Measurements from ENCODE around the gene GEN1.

Gene GEN1

DNA sequence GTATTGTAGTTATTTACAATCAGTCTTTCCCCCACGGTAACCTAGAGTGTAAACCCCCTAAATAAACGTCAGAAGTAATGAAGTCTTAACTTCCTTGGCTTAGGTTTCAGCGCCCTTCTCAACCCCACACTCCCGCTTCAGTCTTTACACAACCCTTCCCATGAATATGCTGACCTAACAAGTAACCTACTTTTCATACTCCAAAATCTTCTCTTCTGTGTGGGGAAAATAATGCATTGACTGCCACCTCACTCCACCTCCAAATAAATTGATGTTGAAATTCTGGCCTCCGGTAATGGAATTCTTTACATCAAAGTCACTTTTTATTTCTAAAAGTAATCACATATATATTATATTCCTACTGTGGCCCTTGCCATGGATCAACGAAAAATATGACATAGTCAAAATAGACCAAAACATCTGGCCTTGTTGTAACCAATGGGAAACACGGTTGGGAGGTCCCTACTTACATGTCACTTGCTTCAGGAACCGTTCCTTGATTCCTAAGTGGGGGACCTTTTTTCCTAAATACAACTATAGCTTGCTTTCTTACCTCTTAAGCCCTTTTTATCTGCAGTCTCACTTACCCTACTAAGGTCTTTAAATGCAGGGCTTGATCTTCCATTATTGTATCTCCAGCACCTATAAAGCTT lies 961 bp downstream of the GEN1 start:
- DNase-seq, result no peak

DNA sequence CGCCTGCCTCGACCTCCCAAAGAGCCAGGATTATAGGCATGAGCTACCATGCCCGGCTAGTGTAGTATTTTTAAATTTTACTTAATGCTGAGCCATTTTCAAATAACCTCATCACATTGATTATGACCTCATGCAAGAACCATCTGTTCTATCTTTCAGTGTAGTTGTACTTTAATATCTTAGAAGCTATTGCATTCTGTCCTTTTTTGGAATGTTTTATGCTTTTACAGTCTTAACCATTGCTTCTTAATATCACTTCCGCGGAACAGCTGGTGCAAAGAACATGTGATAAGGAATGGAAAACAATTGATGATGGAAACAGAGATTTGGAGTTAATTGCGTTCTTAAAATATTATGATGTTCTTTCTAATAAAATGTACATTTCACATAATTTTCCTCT lies 2.7 kb downstream of the GEN1 start:
- DNase-seq, result no peak

DNA sequence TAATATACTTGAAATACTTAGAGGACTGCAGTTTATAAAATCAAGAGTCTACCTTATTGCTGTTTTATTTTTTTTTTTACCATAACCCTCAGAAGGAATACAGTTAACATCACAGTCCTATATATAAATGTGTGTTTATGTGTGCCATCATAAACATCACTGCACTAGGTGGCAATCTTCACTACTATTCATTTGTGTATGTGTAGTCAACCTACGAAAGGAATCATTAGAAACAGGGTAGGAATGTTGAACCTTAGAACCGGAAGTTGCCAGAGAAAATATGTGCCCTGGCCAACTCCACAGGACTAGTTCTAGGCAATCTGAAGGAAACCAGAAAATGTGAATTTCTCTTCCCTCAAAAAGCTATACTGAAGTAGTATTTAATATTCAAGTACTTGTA lies 3.4 kb downstream of the GEN1 start:
- DNase-seq, result no peak

DNA sequence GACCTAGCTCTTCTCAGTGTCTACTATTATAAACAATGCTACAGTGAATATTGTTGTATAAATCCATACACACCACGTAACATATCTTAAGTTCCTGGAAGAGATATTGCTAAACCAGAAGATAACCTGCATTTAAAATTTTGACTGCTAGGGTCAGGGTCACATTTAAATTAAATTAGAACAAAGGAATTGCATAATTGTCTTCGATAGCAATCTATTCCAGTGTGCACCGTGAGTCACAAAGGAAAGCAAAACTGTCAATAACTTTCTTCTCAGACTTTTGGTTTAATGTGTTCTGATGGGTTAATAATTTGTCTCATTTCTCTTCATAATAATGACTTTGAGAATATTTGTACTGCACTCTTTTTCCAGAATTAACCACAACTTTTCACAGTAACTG lies 4.2 kb downstream of the GEN1 start:
- DNase-seq, result no peak

DNA sequence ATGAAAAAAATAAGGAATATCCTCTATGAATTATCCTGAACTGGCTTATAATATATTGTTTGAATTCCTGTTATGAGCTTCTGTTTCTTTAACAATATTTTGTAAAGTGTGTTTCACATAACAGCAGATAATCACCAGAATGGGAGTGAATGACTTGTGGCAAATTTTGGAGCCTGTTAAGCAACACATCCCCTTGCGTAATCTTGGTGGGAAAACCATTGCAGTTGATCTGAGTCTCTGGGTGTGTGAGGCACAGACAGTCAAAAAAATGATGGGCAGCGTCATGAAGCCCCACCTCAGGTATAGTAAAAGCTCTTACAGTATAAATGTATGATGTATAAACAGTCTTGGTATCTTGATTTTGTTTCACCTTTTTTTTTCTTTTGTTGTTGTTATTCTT lies 5.9 kb downstream of the GEN1 start:
- no peak for DNase-seq

DNA sequence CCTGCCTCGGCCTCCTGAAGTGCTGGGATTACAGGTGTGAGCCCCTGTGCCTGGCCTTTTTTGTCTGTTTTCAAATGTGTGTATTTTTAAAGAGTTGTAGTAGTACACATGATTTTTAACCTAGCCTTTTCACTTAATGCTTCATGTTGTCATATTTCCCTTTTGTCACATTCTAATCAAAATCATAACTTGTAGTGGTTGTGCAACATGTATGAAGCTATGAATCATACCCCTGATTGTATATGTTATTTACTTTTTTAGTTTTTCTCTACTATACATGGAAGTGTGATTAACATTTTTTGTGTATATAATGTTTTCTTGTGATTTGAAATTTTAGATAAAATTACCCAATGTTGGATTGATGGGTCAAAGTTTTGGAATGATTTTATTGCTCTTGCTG lies 8.5 kb downstream of the GEN1 start:
- no peak for DNase-seq

DNA sequence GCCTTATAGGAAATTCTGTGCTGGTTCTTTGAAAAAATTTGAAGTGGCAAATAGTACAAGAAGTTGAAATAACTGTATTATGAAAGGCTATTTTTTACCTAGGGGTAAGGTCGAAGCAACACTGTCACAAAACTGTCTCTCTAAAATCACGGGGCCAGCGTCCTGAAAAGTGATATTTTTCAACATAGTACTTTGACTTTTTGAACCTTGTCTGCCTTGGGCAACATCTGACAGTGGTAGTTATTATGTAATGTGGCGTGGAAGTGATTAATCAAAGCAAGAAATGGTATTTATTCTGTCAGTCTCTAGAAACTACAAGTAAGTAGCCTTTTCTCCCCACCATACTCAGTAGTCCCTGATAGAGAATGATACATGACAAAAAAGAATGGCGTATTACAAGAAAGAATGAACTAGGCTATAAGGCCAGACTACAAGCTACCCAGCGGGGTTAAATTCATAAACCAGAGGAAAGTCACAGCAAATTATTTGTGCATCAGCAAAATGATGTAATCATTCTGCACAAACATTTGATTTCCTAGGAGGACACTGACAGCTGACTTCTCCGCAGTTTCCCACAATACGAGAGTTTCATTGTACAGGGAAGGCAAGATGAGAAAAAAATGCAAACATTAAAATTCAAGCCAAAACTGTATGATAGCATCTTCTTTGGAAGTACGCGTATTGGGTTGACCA lies 9.8 kb downstream of the GEN1 start:
- no peak for DNase-seq

DNA sequence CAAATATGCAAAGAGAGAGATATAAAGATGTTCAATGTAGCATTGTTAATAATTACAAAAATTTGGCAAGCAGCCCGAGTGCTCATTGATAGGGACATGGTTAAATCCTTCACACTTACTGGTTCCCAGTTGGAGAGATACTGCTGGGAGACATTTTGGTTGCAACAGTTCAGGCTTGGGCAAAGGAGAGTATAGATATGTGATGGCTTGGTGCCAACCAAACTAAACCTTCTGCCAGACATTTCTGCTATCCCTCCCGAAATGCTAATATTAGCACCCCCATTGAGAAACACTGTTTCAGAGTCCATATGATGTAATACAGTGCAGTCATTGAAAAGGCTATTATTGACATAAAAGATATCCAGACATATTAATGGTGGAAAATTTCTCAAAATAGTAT lies 11.5 kb downstream of the GEN1 start:
- no peak for DNase-seq

DNA sequence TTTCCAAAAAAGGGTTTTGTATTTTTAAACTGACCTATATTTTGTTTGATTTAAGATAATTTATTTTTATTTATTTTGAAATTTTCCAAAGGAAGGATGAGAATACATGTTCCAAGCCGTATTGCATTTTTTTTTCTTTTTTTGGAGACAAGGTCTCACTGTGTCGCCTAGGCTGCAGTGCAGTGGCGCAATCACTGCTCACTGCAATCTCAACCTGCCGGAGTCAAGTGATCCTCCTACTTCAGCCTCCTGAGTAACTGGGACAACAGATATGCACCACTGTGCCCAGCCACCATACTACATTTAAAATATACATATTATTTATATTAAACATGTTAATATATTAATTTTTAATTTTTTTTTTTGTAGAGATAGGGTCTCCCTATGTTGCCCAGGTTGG lies 15.0 kb downstream of the GEN1 start:
- no peak for DNase-seq

DNA sequence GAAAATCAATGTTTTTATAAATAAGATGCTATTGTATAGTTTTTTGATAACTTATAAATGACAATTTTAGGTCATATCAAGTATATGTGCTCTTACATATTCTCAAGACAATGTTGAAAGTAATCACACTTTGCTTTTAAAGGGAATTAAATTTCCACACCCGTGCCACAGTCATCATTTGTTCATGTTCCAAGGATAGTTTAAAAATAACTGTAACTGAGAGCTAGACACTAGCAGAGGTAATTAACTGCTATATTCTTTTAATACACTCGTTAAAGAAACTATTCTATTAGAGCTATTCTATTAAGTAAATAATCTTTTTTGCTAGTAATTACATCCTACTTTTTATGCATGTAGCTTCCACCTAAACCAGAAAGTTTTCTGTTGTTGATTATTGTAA lies 18.0 kb downstream of the GEN1 start:
- no peak for DNase-seq

DNA sequence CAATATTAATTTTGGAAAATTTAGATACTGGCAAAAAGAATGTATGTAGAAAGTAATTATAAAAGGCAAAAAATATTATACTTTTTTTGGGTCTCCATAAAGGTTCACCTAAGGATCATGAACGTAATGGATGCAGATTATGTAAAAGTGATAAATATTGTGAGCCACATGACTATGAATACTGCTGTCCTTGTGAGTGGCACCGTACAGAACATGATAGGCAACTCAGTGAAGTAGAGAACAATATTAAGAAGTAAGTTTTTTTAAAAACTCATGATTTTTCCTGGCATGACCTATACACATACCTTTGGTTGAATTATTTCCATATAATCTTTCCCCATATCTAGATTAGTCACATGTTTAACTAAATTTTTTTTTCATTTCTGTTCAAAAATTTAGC lies 18.6 kb downstream of the GEN1 start:
- no peak for DNase-seq

DNA sequence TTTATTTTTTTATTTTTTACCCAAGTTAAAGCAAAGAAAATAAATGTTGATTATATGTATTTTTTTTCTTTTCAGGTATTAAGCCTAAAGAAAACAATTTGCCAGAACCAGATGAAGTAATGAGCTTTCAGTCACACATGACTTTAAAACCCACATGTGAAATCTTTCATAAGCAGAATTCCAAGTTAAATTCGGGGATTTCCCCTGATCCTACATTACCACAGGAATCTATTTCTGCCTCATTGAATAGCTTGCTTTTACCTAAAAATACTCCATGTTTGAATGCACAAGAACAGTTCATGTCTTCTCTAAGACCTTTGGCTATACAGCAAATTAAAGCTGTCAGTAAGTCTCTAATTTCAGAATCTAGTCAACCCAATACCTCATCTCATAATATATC lies 26.6 kb downstream of the GEN1 start:
- DNase-seq, result no peak

DNA sequence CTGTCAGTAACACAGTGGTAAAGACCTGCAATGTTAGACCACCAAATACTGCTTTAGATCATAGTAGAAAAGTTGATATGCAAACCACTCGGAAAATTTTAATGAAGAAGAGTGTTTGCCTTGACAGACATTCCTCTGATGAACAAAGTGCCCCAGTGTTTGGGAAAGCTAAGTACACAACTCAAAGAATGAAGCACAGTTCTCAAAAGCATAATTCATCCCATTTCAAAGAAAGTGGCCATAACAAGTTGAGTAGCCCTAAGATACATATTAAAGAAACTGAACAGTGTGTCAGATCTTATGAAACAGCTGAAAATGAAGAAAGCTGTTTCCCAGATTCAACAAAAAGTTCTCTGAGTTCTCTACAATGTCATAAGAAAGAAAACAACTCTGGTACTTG lies 27.5 kb downstream of the GEN1 start:
- no peak for DNase-seq

DNA sequence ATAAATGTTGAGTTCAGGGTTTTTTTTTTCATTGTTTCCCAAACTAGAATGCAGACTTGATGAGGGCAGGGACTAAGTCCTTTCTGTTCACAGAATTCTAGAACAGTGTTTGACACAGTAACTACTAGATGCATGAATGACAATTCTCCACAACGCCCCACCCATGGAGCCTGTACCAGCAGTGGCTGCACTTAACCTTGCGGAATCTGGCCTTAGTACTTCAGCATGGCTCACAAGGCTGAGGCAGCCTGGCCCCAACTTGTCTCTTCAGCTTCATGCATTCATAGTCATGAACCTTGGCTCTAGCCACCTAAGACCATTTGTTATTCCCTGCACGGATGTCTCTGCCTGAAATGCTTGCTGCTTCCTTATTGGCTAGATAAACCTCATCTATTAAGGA lies 32.8 kb downstream of the GEN1 start:
- no peak for DNase-seq

DNA sequence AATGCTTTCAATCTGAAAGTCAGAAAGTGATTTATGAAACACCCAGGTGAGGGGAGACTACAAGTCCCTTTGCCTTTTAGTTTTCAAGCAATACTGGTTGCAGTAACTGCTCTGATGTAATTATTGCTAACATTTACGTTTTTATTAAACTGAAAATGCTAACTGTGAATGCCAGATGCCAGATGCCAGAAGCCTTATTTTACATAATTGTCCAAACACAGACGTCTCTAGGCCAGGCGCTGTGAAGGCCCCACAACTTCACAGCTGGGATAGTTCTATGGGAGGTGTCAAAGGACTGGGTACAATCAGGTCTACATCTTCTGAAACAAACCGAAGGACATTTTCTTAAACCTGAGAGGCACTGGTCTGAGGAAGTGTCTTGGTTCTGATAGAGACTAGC lies 34.8 kb downstream of the GEN1 start:
- no peak for DNase-seq

DNA sequence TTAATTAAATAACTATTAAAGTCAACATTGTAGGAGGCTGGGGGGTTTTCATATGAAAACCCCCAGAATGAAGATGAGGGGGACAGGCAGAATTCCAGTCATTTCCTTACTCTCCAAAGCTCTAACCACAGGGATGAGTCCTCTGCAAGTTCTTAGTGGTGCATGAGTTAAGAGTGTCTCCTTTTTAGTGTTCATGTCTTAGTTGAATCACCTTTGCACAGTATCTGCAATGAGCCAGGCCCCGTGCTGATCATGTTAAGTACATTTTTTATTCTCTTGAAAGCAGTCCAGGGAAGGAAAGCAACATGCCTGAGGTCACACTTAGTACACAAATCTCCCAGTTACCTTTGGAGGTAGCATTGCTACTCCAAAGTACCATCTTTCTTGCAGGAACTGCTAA lies 36.6 kb downstream of the GEN1 start:
- DNase-seq, result no peak

DNA sequence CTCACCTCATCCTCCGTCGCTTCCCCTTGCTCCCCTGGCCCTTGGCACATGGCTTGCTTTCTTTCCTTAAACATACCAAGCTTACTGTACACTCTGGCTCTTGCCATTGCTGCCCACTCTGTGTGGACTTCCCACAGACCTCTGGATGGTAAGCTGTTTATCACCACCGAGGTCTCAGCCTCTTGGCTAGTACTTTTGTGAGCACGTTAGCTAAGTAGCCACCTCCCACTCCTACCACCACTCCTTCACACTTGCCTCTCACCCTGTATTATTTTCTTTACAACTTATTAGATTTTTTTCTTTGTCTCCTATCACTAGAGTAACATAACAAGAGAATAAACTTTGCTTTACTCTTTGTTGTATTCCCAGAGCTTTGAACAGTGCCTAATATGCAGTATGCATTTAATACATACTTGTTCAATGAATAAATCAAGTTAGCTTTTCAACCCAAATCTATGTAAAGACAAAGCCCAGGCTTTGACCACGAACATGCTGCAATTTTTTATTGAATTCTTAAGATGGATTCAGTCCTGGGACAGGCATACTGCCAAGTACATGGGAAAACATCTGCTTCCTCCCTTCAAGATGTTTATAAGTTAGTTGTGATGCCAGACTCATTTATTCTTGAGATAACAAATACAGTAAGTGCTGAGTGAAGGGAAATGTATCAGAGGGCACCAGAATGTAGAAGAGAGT lies 37.3 kb downstream of the GEN1 start:
- no peak for DNase-seq

DNA sequence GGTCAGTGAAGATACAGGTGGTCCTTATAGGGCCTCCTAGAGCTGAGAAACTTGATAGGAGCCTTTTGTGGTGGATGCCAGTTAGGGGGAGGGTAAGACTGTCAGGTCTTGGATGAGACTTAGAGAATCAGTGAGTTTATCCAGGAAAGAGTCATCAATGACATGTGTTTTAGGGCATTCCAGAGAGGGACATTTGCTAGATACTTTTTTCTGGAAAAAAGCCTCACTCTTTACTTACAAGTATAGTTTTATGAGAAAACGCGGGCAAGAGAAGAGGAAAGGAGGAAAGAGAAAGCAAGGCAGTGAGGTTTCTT lies 37.8 kb downstream of the GEN1 start:
- DNase-seq, result no peak

DNA sequence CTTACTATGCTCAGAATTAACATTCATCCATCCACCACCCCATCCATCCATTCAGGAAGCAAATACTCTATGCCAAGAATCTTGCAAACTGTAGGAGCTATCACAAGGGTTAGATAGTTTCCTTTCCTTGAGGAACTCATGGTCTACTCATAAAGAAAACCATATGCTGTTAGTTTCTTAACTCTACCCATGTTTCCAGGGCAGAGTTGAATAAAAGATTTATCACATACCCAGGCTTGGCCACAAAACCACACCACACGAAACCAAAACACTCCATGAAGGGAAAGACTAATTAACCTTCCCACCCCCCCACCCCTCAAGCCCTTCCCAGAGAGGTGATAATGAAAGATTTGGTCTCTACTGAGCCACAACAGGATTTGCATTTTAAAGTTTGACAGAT lies 38.6 kb downstream of the GEN1 start:
- DNase-seq, result no peak

DNA sequence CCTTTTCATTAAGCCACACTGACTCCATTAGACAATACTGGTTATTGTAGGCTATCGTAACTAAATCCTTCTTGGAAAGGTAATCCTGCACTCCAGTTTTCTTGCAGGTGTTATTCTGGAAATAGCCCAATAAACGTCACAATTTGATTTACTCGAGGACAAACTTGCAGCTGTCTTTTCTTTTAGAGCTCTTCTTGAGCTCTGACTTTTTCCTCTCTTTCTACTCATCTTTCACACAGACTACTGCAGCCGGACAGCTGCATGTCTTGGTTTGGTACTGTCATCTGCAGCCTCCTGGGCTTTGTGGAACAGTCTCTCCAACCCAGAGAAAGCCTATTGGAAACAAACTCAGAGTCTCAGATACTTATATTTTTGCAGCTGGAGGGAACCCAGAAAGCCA lies 39.4 kb downstream of the GEN1 start:
- no peak for DNase-seq

DNA sequence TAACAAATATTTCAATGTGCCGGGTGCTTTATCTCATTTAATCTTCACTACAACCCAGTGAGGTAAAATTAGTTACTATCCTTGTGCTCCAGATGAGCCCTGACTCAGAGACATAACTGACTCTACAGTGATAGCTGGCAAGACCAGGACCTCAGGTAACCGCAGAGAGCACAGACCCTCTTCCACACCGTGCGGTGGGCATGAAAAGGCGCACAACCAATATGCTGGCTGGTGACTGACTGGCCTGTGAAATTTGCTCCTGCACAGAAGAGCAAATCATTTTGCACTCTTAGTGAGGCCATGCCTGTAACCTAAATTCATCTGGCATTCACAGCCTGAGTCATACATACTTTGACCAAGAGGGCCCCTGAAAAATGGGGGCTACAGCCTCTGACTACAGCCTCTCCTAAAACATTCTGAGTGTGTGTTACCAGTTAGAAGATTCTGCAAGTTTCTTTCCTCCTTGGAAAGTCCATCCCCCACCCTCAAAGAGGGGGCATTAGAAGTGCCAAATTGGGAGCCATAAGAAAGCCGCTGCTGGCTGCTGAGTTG lies 39.9 kb downstream of the GEN1 start:
- DNase-seq, result no peak

DNA sequence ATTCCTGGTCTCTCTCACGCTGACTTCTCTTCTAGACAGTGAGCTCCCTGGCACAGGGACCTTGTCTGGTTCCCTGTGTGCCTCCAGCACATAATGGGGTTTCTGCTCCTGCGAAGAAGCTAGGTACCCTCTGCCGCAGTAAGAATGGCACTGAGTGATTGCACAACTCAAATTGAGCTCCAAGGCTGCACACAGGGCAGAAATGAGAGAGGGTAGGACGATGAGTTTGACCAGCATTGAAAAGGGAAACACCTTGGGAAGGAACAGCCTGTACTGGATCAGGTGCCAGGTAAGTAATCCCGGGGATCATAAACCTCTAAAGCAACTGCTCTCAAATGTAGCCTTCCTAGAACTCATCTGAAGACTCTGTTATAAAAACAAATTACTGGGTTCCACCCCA lies 41.4 kb downstream of the GEN1 start:
- DNase-seq, result no peak

DNA sequence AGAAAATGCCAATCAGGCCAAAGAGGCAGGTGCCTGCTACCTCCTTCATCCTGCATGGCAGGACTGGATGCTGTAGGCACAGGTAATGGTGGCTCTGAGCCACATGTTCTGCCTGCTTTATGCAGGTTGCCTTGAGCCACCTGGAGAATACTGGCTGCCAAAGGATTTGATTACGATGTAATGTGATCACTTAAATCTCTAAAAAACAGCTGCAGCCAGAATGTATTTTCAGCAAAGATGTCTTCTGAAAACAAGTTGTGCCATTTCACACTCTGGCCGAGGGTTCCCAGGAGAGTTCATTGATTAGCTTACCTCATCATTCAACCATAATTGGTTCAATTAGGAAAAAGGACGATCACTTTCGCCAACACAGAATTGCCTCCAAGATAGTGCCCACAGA lies 44.4 kb downstream of the GEN1 start:
- no peak for DNase-seq

DNA sequence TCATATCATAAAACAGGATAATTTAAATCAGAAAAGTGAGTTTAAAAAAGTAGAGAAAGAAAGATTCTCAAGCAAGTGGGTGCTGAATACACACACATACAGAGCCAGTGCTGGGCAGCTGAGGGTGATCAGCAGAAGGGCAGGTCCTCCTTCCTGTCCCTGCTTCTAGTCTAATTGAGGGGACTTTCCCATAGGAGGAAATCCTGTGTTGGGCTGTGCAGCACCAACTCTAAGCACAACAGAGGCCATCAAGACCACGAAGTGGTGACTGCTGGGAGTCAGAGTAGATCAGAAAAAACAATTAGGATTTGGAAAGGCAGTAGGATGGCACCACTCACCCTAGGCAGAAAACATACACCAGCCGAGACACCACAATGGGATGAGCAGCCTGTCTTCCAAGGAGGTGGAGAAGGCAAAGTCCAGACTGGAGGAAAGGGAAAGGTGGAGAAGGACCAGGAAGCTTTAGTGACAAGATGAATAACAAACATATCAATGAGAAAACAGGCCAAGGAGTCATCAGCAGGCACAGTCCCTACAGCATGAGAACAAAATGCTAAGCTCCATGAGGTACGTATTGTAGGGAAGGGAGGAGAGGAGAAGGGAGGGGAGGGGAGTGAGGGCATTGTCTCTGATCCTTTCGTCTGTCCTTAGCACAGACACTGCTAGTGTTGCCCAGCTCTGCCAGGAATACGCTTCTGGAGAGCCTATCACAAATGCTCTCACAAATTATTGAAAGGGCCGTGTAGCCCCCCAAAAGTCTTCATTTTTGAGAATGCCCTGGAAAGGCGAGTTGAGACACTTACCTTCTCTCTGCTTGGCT lies 45.6 kb downstream of the GEN1 start:
- DNase-seq, result no peak

All from stimulated activated CD4-positive, alpha-beta T cell treated with anti-CD3 and anti-CD28 coated beads, Interleukin-2, amount 100 ng/mL, for 48 hours (primary cell).